Astrocyte (in vitro differentiated cells and primary cell): ENCODE results near the gene RAB37. TPM values are rescaled to one million over a fixed set of nuclear protein-coding genes. Genes with fewer than 3 reads are reported as not detected.

Source experiments
- DNase-seq: peaks from one replicate; pipeline ENCODE4 v3.0.0-alpha.2; 2010; ENCODE audit warnings: low read depth
- FAIRE-seq: peaks from 2 replicates; lab custom pipeline; 2011; peaks lifted over from hg19 to GRCh38; lab: Jason Lieb, UNC
- H2AFZ ChIP-seq: 2 replicates; pipeline ENCODE4 v1.6.0; 2012; ENCODE audit warnings: low read depth, low read length, inconsistent platforms
- H3K27ac ChIP-seq: 2 replicates; pipeline ENCODE4 v1.5.1; 2011; ENCODE audit warnings: low read depth, low read length, inconsistent platforms
- H3K27me3 ChIP-seq: 2 replicates; pipeline ENCODE4 v1.6.0; 2011; ENCODE audit warnings: low read length, inconsistent platforms; ENCODE audit not compliant: insufficient read depth
- H3K36me3 ChIP-seq: 2 replicates; pipeline ENCODE4 v1.5.1; 2011; ENCODE audit warnings: low read length, inconsistent platforms; ENCODE audit not compliant: insufficient read depth
- H3K4me1 ChIP-seq: 2 replicates; pipeline ENCODE4 v1.5.1; 2011; ENCODE audit warnings: low read length, inconsistent platforms; ENCODE audit not compliant: insufficient read depth
- H3K4me2 ChIP-seq: 2 replicates; pipeline ENCODE4 v1.6.0; 2012; ENCODE audit warnings: low read length, inconsistent platforms
- H3K4me3 ChIP-seq: 2 replicates; pipeline ENCODE4 v1.5.1; 2011; ENCODE audit warnings: low read depth, mild to moderate bottlenecking, low read length, inconsistent platforms; ENCODE audit not compliant: insufficient read depth
- H3K79me2 ChIP-seq: 2 replicates; pipeline ENCODE4 v1.6.0; 2012; ENCODE audit warnings: mild to moderate bottlenecking, low read length, inconsistent platforms; ENCODE audit not compliant: insufficient read depth
- H3K9ac ChIP-seq: 2 replicates; pipeline ENCODE4 v1.6.0; 2012; ENCODE audit warnings: mild to moderate bottlenecking, low read length, inconsistent platforms
- H3K9me3 ChIP-seq: 2 replicates; pipeline ENCODE4 v1.5.1; 2012; ENCODE audit warnings: low read depth, mild to moderate bottlenecking, low read length, inconsistent platforms; ENCODE audit not compliant: insufficient read depth
- H4K20me1 ChIP-seq: 2 replicates; pipeline ENCODE4 v1.6.0; 2012; ENCODE audit warnings: low read length, inconsistent platforms; ENCODE audit not compliant: insufficient read depth
- H3K27ac Mint-ChIP-seq: one replicate; pipeline ENCODE4 v1.8.0; 2021; ENCODE audit warnings: mild to moderate bottlenecking, mixed read lengths; ENCODE audit not compliant: unreplicated experiment
- H3K27me3 Mint-ChIP-seq: one replicate; pipeline ENCODE4 v1.8.0; 2021; ENCODE audit warnings: low read depth, mixed read lengths; ENCODE audit not compliant: unreplicated experiment
- H3K36me3 Mint-ChIP-seq: one replicate; pipeline ENCODE4 v1.8.0; 2021; ENCODE audit warnings: low read depth, mixed read lengths; ENCODE audit not compliant: unreplicated experiment
- H3K4me1 Mint-ChIP-seq: one replicate; pipeline ENCODE4 v1.8.0; 2021; ENCODE audit warnings: low read depth, mixed read lengths; ENCODE audit not compliant: unreplicated experiment
- H3K4me3 Mint-ChIP-seq: one replicate; pipeline ENCODE4 v1.8.0; 2021; ENCODE audit warnings: mild to moderate bottlenecking, moderate library complexity, mixed read lengths; ENCODE audit not compliant: unreplicated experiment
- H3K9me3 Mint-ChIP-seq: one replicate; pipeline ENCODE4 v1.8.0; 2021; ENCODE audit warnings: mild to moderate bottlenecking, mixed read lengths; ENCODE audit not compliant: unreplicated experiment
- EZH2 ChIP-seq: IDR thresholded peaks from 2 replicates; pipeline ENCODE4 v1.6.1; 2012; ENCODE audit warnings: mild to moderate bottlenecking, low read length, inconsistent platforms; ENCODE audit not compliant: insufficient read depth
- total RNA-seq: library from RNA; stranded (reverse); gene quantifications from 2 replicates; pipeline ENCODE4 v1.2.1, GENCODE V29; 2021
- TF ChIP-seq, protein P1 (sequence below): IDR thresholded peaks from 2 replicates; pipeline ENCODE4 v1.5.1; 2011; ENCODE audit warnings: low read depth, mild to moderate bottlenecking, inconsistent platforms, low read length, moderate library complexity; ENCODE audit not compliant: insufficient read depth

Gene RAB37
- total RNA-seq, 1 donor from 2014 or later = 0.77 TPM

DNA sequence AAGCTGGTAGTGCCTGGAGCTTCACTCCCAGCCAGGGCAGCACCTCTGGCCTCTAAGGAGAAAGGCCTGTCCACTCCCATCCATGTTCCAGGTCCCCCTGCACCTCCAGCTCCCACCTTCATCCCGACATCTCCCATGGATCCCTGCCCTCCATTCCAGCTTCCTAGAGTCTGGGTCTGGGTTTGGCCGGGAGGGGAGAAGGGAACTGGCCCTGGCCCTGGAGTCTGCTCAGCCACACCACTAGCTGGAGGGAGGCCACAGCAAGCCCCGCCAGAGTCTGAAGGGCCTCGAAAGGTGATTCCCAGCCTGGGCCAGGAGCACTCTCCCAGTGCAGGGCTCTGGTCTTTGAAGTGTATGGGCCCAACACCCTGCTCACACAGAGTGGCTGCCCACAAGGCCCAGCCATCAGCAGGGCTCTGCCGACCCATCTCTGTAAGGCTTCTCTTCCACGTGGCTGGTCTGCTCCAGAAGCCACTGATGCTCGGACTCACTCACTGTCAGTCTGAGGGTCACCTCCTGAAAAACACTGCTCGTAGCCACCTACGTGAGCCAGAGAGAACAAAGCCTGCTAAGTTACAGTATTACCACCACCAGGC, 34.4 kb downstream of the RAB37 start:
- H2AFZ ChIP-seq = no peak overlapping the region
- DNase-seq (no peak), FAIRE-seq (no peak)
- Mint-ChIP-seq H3K9me3 (no peaks in the 10 kb centered on the region), H3K4me1 (peaks cover 23% of the 10 kb centered on the region), H3K36me3 (peaks cover 19% of the 10 kb centered on the region), H3K4me3 (no peak overlapping the region), H3K27me3 (no peaks in the 10 kb centered on the region), H3K27ac (no peak overlapping the region)
- TF ChIP-seq, protein P1, sequence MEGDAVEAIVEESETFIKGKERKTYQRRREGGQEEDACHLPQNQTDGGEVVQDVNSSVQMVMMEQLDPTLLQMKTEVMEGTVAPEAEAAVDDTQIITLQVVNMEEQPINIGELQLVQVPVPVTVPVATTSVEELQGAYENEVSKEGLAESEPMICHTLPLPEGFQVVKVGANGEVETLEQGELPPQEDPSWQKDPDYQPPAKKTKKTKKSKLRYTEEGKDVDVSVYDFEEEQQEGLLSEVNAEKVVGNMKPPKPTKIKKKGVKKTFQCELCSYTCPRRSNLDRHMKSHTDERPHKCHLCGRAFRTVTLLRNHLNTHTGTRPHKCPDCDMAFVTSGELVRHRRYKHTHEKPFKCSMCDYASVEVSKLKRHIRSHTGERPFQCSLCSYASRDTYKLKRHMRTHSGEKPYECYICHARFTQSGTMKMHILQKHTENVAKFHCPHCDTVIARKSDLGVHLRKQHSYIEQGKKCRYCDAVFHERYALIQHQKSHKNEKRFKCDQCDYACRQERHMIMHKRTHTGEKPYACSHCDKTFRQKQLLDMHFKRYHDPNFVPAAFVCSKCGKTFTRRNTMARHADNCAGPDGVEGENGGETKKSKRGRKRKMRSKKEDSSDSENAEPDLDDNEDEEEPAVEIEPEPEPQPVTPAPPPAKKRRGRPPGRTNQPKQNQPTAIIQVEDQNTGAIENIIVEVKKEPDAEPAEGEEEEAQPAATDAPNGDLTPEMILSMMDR = no peak
- TF ChIP-seq EZH2 = no peak
- no peak overlapping the region for H3K9ac ChIP-seq
- no peak overlapping the region for H3K27ac ChIP-seq
- no peaks in the 10 kb centered on the region for H3K27me3 ChIP-seq
- H3K9me3 ChIP-seq = no peaks in the 10 kb centered on the region
- H3K4me1 ChIP-seq = peaks cover 21% of the 10 kb centered on the region
- H3K36me3 ChIP-seq = peaks cover 23% of the 10 kb centered on the region
- H3K4me2 ChIP-seq = no peak overlapping the region
- peaks cover 50% of the 10 kb centered on the region for H4K20me1 ChIP-seq
- no peak overlapping the region for H3K4me3 ChIP-seq
- peaks cover 22% of the 10 kb centered on the region for H3K79me2 ChIP-seq

DNA sequence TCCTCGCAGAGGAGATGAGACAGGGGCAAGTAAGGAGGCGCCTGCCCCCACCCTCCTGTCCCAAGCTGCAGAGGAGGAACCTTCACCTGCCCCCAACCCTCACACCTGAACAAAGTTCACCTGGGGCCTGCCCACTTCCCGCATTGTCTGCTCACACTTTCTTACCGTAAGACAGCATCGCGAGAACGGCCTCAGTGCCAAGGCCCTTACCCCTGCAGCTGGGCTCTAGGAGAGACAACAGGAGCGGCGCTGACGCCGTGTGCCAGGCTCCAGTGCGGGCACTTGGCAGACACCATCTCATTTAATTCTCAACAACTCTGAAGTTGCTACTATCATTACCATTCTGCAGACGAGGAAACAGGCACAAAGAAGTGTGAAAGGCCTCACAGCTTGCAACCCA, 35.0 kb downstream of the RAB37 start:
- Histone ChIP-seq H3K9me3 (no peaks in the 10 kb centered on the region), H4K20me1 (peaks cover 52% of the 10 kb centered on the region), H2AFZ (no peak overlapping the region), H3K4me1 (peaks cover 24% of the 10 kb centered on the region), H3K27me3 (no peaks in the 10 kb centered on the region), H3K4me3 (no peak overlapping the region), H3K36me3 (peaks cover 23% of the 10 kb centered on the region), H3K4me2 (no peak overlapping the region), H3K27ac (no peak overlapping the region), H3K79me2 (peaks cover 28% of the 10 kb centered on the region), H3K9ac (no peak overlapping the region)
- H3K9me3 Mint-ChIP-seq = no peaks in the 10 kb centered on the region
- no peak overlapping the region for H3K4me3 Mint-ChIP-seq
- H3K27ac Mint-ChIP-seq = no peak overlapping the region
- H3K36me3 Mint-ChIP-seq = peaks cover 19% of the 10 kb centered on the region
- peaks cover 27% of the 10 kb centered on the region for H3K4me1 Mint-ChIP-seq
- FAIRE-seq = no peak
- no peaks in the 10 kb centered on the region for H3K27me3 Mint-ChIP-seq
- no peak for DNase-seq
- TF ChIP-seq EZH2 = no peak
- TF ChIP-seq, protein P1 = no peak

DNA sequence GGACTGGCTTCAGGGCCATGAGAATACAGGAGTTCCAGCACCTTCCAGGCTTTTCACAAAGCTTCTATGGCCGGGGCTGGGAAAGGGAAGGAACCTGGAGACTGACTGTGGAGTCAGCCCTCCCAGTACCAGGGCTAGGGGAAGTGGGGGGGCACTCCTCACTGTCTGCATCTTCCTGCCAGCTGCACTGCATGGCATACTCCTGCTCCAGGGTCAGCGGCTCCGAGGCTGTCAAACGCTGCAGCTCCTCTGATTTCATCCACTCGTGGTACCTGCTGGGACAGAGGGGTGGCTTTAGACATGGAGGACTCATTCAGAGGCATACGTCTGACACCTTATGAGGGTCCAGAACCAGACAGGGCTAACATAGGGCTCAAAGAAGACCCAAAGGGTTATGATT, 36.4 kb downstream of the RAB37 start:
- H3K4me1 Mint-ChIP-seq = peaks cover 30% of the 10 kb centered on the region
- H3K36me3 Mint-ChIP-seq = peaks cover 21% of the 10 kb centered on the region
- Histone ChIP-seq H3K36me3 (peaks cover 23% of the 10 kb centered on the region), H3K27me3 (no peaks in the 10 kb centered on the region), H2AFZ (no peak overlapping the region), H3K79me2 (peaks cover 40% of the 10 kb centered on the region), H3K4me1 (peaks cover 23% of the 10 kb centered on the region), H3K4me2 (peak overlapping the region; percentile 73), H3K9ac (no peak overlapping the region), H4K20me1 (peaks cover 63% of the 10 kb centered on the region), H3K9me3 (no peaks in the 10 kb centered on the region), H3K27ac (no peak overlapping the region), H3K4me3 (no peak overlapping the region)
- DNase-seq = no peak
- no peaks in the 10 kb centered on the region for H3K27me3 Mint-ChIP-seq
- peak overlapping the region; percentile 83 for H3K27ac Mint-ChIP-seq
- H3K9me3 Mint-ChIP-seq = no peaks in the 10 kb centered on the region
- peak overlapping the region; percentile 79 for H3K4me3 Mint-ChIP-seq
- FAIRE-seq = no peak
- TF ChIP-seq EZH2 = no peak
- TF ChIP-seq, protein P1 = no peak
